ENCODE results near the gene SLC39A10. TPM values are rescaled to one million over a fixed set of nuclear protein-coding genes. Genes with fewer than 3 reads are reported as not detected.

Gene SLC39A10
- total RNA-seq, 4 donors from 2014 or later = 1.6 to 3.5 (median 2.1) TPM

DNA sequence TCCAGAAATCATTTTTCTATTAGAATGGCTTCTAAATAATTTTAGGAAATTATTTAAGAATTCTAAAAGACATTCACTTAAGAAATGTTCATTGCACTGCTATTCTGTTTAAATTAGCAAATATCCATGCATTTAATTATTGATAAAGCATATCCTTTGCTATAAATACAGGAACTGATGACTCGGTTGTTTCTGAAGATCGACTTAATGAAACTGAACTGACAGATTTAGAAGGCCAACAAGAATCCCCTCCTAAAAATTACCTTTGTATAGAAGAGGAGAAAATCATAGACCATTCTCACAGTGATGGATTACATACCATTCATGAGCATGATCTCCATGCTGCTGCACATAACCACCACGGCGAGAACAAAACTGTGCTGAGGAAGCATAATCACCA, 59.4 kb downstream of the SLC39A10 start:
- peaks cover 7 to 28% of the 10 kb centered on the region in 2 donors for H3K36me3 ChIP-seq
- in situ Hi-C loops (cut with MboI; ENCODE audit: low sequenced_read_pairs in 4 of 4) (no loop called here), intact Hi-C loops (cut with DNase I; ENCODE audit: low total_unique reads) (no loop called here)
- no peak overlapping the region for H3K27ac ChIP-seq
- H3K4me1 ChIP-seq = no peaks in the 10 kb centered on the region
- no peak for DNase-seq
- H3K27me3 ChIP-seq = no peaks in the 10 kb centered on the region
- ATAC-seq = no peak
- no peak overlapping the region for H3K4me3 ChIP-seq
- no peaks in the 10 kb centered on the region for H3K9me3 ChIP-seq
- no peak for TF ChIP-seq POLR2A (IDR thresholded peaks at IDR 0.05)
- TF ChIP-seq, protein P1, sequence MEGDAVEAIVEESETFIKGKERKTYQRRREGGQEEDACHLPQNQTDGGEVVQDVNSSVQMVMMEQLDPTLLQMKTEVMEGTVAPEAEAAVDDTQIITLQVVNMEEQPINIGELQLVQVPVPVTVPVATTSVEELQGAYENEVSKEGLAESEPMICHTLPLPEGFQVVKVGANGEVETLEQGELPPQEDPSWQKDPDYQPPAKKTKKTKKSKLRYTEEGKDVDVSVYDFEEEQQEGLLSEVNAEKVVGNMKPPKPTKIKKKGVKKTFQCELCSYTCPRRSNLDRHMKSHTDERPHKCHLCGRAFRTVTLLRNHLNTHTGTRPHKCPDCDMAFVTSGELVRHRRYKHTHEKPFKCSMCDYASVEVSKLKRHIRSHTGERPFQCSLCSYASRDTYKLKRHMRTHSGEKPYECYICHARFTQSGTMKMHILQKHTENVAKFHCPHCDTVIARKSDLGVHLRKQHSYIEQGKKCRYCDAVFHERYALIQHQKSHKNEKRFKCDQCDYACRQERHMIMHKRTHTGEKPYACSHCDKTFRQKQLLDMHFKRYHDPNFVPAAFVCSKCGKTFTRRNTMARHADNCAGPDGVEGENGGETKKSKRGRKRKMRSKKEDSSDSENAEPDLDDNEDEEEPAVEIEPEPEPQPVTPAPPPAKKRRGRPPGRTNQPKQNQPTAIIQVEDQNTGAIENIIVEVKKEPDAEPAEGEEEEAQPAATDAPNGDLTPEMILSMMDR (IDR thresholded peaks at IDR 0.05 in 4 of 5, conservative IDR thresholded peaks at IDR 0.05 in 1 of 5) = no peak

DNA sequence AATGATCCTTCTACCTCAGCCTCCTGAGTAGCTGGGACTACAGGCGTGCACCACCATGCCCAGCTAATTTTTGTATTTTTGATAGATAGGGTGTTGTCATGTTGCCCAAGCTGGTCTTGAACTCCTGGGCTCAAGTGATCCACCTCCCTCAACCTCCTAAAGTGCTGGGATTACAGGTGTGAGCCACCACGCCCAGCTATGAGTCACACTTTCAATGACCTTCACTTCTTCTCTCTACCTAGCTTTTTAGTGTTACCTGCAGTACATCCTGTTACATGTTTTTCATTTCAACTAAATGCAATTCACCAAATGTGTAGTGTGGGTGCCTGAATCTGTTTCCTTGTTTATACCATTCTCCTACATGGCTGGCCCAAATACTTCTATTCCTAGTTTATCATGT, 64.0 kb downstream of the SLC39A10 start:
- Histone ChIP-seq H3K4me1 (no peaks in the 10 kb centered on the region), H3K27me3 (no peaks in the 10 kb centered on the region), H3K36me3 (peaks cover 7 to 21% of the 10 kb centered on the region in 2 donors), H3K9me3 (no peaks in the 10 kb centered on the region), H3K27ac (no peak overlapping the region), H3K4me3 (no peak overlapping the region)
- no peak for DNase-seq
- TF ChIP-seq, protein P1 (IDR thresholded peaks at IDR 0.05 in 4 of 5, conservative IDR thresholded peaks at IDR 0.05 in 1 of 5) = no peak
- TF ChIP-seq POLR2A (IDR thresholded peaks at IDR 0.05) = no peak
- no peak for ATAC-seq
- in situ Hi-C loops (cut with MboI; ENCODE audit: low sequenced_read_pairs in 4 of 4) = no loop called here
- intact Hi-C loops (cut with DNase I; ENCODE audit: low total_unique reads) = no loop called here

DNA sequence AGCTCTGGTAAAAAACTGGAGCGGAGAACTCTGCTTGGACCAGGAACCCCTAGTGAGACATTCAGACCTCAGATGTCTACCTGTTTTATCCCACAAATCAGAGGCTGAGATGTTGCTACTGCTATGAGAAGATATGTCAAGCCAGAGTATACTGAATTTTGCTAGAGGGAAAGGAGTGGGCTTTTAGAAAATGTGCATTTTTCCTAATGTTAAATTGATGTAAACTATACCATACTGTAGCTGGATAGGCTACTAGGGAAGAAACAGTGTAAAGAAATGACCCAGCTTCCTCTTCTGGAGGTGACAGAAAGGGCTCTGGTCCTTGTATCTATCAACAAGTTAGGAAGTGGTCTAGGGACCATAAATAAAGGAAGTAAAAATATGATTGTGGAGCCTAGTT, 65.0 kb downstream of the SLC39A10 start:
- Histone ChIP-seq H3K36me3 (peaks cover 5 to 16% of the 10 kb centered on the region in 2 donors), H3K9me3 (no peaks in the 10 kb centered on the region)
- intact Hi-C loops (cut with DNase I; ENCODE audit: low total_unique reads) = no loop called here

DNA sequence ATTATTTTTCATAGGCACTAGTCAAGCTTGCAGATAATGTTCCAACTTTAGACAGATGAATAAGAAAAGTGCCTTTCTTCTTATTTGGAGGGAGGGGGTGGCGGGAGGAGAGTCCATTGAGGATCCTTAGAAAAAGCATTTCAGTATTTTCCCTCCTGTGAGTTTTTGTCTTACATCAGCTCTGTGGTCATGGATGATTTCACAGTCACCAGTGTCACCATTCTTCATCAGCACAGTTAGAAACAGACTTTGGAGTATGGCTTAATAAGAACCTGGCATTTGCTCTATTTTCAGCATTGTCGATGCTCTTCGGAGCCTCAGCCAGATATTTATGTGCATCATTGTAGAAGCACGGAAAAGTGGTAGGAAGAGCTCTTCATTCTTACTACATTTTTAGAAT, 70.1 kb downstream of the SLC39A10 start:
- Histone ChIP-seq H3K9me3 (no peaks in the 10 kb centered on the region), H3K4me3 (no peak overlapping the region), H3K4me1 (no peaks in the 10 kb centered on the region), H3K36me3 (peaks cover 3 to 29% of the 10 kb centered on the region in 2 donors), H3K27me3 (no peaks in the 10 kb centered on the region), H3K27ac (no peak overlapping the region)
- in situ Hi-C loops (cut with MboI; ENCODE audit: low sequenced_read_pairs in 4 of 4) (no loop called here), intact Hi-C loops (cut with DNase I; ENCODE audit: low total_unique reads) (no loop called here)
- TF ChIP-seq, protein P1 (IDR thresholded peaks at IDR 0.05 in 4 of 5, conservative IDR thresholded peaks at IDR 0.05 in 1 of 5) = no peak
- no peak for TF ChIP-seq POLR2A (IDR thresholded peaks at IDR 0.05)
- no peak for ATAC-seq
- DNase-seq = no peak

More for the DNA sequence above, 65.0 kb downstream of the SLC39A10 start:
- Histone ChIP-seq H3K27me3 (no peaks in the 10 kb centered on the region), H3K4me3 (no peak overlapping the region), H3K4me1 (no peaks in the 10 kb centered on the region), H3K27ac (no peak overlapping the region)
- no peak for ATAC-seq
- in situ Hi-C loops (cut with MboI; ENCODE audit: low sequenced_read_pairs in 4 of 4) = no loop called here
- no peak for DNase-seq
- TF ChIP-seq POLR2A (IDR thresholded peaks at IDR 0.05) = no peak
- TF ChIP-seq, protein P1 (IDR thresholded peaks at IDR 0.05 in 4 of 5, conservative IDR thresholded peaks at IDR 0.05 in 1 of 5) = no peak

DNA sequence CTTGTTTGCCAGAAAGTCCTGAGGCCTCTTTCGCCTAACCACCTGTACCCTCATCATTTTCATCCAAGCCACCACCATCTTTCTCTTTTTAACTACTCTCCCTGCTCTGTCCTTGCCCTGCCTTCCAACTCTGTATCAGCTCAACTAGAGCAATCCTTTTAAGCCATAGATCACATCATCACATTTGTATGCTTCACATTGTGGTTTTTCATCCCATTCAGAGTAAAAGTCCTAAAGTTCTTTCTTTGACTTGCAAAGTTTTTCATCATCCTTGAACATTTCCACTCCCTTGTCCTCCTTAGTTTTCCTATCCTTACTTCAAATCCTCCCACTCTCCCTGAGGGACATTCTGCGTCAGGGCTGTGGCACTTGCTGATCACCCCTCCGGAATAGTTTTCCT, 73.9 kb downstream of the SLC39A10 start:
- in situ Hi-C loops (cut with MboI; ENCODE audit: low sequenced_read_pairs in 4 of 4) (no loop called here), intact Hi-C loops (cut with DNase I; ENCODE audit: low total_unique reads) (no loop called here)
- TF ChIP-seq, protein P1 (IDR thresholded peaks at IDR 0.05 in 4 of 5, conservative IDR thresholded peaks at IDR 0.05 in 1 of 5) = no peak
- no peak for TF ChIP-seq POLR2A (IDR thresholded peaks at IDR 0.05)
- peaks cover 3 to 21% of the 10 kb centered on the region in 2 donors for H3K36me3 ChIP-seq
- DNase-seq (no peak), ATAC-seq (no peak)
- H3K27me3 ChIP-seq = no peaks in the 10 kb centered on the region
- H3K4me1 ChIP-seq = no peaks in the 10 kb centered on the region
- no peak overlapping the region for H3K4me3 ChIP-seq
- H3K9me3 ChIP-seq = no peaks in the 10 kb centered on the region
- no peak overlapping the region for H3K27ac ChIP-seq
